GM19463 (cell line): ENCODE measurements around the gene MAPT.

Experiments used
- ATAC-seq: cut with Tn5 transposase; IDR thresholded peaks from one replicate; pipeline ENCODE4 v1.9.1; 2021; ENCODE audit warnings: mild to moderate bottlenecking, moderate library complexity; ENCODE audit not compliant: unreplicated experiment

The MAPT gene

GRCh38 chr17:45985447-45985846, 91.1 kb downstream of the MAPT start:
- ATAC-seq: no peak

DNA sequence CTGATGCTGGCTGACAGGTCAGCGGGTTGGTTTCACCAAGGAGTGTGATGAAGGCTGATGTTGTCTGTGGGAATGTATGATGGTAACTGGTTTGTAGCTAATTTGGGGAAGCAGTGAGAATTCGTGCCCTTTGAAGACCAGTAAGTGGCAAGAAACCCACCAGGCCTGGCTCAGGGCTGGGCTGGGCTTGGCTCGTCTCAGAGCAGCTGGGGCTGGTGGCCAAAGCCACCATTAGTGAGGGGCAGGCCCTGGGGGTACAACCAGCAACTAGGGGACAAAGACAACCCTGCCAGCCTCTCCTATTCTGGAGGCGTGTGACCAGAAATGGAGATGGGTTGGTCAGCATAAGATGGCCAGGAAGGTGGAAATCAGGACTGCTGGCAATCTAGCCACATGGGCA, 91.7 kb downstream of the MAPT start:
- no peak for ATAC-seq

DNA sequence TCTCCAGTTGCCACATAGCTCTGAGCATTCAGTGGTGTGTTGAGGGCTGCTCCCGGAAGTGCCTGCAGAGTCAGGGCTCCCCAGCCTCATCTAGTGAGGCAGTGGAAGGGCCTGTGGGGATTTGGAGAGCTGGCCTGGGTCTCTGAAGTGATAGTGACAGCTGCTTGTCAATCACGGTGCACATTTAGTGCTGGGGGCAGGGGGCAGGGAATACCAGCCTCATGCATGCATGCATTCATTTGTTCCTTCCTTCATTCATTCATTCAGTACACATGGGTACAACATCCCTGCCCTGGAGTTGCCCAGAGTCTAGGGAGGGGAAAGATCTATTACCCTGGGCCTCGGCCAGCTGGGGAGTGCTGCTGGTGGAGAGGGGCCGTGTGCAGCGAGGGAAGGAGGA, 93.4 kb downstream of the MAPT start:
- ATAC-seq: no peak

DNA sequence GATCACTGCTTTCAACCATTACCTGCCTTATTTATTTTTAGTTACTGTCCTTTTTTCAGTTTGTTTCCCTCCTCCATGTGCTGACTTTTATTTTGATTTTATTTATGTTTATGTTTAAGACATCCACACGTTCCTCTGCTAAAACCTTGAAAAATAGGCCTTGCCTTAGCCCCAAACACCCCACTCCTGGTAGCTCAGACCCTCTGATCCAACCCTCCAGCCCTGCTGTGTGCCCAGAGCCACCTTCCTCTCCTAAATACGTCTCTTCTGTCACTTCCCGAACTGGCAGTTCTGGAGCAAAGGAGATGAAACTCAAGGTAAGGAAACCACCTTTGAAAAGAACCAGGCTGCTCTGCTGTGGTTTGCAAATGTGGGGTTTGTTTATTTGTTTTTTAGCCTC, 95.4 kb downstream of the MAPT start:
- ATAC-seq: no peak

- no peak for ATAC-seq
Measured at GRCh38 chr17:45990886-45991285, 96.5 kb downstream of the MAPT start.

DNA sequence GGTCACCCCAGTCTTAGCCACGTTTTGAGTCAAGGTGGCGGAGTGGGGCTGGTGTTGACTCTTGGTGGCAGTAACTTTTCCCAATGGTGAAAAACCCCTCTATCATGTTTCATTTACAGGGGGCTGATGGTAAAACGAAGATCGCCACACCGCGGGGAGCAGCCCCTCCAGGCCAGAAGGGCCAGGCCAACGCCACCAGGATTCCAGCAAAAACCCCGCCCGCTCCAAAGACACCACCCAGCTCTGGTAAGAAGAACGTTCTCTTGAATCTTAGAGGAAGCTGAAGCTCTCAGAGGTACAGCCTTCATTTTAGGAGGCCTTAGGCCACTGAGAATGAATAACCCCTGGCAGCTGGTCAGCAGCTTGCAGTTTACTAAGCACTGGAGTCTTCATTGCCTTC, 97.0 kb downstream of the MAPT start:
- no peak for ATAC-seq

DNA sequence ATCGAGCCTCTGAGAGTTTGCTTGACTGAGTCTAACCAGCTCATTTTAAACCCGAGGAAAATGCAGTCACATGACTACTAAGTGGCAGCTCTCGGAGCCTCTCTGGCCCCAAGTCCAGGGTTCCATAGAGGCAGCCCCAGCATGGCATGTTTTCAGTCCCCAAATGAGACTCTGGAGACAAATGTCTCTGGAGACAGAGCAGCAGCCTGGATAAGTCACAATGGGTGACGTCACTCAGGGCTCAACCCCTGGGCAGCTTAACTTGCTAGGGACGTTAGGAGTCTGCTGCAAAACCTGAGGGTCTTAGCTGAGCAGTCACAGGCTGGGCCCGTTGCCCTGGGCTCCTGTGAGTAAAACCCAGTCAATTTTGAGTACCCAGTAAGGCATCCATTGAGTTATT, 97.8 kb downstream of the MAPT start:
- no peak for ATAC-seq

DNA sequence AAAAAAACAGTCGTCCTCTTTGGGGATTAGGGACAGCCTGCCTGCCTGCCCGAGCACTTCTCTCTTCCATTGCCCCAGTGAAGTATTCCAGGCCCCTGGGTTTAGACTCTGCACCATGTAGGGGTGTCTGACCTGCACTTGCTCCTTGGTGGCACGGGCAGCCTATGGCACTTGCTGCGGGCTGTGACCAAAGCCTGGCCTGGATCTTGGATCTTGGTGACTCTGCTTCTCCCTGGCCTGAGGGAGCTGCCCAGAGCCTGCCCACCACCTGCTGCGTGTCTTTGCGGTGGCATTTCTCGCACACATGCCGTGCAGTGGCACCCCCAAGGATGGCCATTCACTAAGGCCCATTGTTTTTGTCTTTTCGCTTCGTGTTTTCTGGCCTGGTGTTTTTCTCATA, 98.5 kb downstream of the MAPT start:
- ATAC-seq: no peak

GRCh38 chr17:45993962-45994627, 99.7 kb downstream of the MAPT start:
- ATAC-seq: no peak

DNA sequence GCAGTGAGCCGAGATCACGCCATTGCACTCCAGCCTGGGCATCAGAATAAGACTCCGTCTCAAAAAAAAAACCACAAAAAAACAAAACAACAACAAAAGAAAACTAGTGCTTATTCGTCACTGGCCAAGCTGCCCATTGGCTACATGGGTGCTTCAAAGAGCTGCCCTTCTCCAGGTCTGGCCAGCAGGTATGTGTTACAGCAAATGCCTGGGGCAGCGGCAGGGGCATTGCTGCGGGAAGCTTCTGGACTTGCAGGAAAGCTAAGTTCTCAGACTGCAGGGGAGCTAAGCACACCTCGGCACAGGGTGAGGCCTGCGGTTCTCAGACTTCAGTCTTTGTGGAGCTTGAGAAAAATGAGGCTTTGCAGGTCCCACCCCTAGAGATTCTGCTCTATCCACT, 100.6 kb downstream of the MAPT start:
- no peak for ATAC-seq

DNA sequence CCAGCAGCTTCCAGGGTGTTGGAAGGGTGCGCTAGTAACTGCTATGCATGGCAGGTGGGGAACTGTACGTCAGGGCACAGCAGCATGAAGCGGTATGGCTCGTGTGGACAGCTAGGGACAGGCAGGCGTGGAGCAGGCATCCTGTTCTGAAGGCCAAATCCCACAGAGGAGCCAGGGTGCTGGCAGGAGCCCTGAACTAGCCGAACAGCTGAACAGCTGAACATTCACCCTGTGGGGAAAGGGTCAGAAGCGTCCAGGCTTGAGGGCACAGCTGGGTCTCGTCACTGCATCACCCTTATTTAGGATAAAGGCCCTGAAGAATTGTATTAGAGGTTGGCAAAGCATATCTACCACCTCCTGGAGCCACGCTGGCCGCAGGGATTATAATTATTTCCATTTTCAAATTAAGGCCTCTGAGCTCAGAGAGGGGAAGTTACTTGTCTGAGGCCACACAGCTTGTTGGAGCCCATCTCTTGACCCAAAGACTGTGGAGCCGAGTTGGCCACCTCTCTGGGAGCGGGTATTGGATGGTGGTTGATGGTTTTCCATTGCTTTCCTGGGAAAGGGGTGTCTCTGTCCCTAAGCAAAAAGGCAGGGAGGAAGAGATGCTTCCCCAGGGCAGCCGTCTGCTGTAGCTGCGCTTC, 101.4 kb downstream of the MAPT start:
- no peak for ATAC-seq

DNA sequence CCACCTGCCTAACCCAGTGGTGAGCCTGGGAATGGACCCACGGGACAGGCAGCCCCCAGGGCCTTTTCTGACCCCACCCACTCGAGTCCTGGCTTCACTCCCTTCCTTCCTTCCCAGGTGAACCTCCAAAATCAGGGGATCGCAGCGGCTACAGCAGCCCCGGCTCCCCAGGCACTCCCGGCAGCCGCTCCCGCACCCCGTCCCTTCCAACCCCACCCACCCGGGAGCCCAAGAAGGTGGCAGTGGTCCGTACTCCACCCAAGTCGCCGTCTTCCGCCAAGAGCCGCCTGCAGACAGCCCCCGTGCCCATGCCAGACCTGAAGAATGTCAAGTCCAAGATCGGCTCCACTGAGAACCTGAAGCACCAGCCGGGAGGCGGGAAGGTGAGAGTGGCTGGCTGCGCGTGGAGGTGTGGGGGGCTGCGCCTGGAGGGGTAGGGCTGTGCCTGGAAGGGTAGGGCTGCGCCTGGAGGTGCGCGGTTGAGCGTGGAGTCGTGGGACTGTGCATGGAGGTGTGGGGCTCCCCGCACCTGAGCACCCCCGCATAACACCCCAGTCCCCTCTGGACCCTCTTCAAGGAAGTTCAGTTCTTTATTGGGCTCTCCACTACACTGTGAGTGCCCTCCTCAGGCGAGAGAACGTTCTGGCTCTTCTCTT, 102.1 kb downstream of the MAPT start:
- ATAC-seq: no peak

GRCh38 chr17:45997166-45997565, 102.8 kb downstream of the MAPT start:
- no peak for ATAC-seq

DNA sequence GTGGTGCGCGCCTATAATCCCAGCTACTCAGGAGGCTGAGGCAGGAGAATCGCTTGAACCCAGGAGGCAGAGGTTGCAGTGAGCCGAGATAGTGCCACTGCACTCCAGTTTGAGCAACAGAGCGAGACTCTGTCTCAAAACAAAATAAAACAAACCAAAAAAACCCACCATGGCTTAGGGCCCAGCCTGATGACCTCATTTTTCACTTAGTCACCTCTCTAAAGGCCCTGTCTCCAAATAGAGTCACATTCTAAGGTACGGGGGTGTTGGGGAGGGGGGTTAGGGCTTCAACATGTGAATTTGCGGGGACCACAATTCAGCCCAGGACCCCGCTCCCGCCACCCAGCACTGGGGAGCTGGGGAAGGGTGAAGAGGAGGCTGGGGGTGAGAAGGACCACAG, 103.3 kb downstream of the MAPT start:
- ATAC-seq: no peak

DNA sequence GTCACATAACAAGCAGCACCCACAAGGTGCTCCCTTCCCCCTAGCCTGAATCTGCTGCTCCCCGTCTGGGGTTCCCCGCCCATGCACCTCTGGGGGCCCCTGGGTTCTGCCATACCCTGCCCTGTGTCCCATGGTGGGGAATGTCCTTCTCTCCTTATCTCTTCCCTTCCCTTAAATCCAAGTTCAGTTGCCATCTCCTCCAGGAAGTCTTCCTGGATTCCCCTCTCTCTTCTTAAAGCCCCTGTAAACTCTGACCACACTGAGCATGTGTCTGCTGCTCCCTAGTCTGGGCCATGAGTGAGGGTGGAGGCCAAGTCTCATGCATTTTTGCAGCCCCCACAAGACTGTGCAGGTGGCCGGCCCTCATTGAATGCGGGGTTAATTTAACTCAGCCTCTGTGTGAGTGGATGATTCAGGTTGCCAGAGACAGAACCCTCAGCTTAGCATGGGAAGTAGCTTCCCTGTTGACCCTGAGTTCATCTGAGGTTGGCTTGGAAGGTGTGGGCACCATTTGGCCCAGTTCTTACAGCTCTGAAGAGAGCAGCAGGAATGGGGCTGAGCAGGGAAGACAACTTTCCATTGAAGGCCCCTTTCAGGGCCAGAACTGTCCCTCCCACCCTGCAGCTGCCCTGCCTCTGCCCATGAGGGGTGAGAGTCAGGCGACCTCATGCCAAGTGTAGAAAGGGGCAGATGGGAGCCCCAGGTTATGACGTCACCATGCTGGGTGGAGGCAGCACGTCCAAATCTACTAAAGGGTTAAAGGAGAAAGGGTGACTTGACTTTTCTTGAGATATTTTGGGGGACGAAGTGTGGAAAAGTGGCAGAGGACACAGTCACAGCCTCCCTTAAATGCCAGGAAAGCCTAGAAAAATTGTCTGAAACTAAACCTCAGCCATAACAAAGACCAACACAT, 104.9 kb downstream of the MAPT start, which contains the start of gene STH:
Gene STH (plus strand): TSS at position 264 of the 913 bp plus-strand sequence. CDS start 30 bp downstream, at position 294.
- no peak for ATAC-seq

- no peak for ATAC-seq
Measured at GRCh38 chr17:45999900-46000290, 105.5 kb downstream of the MAPT start.

DNA sequence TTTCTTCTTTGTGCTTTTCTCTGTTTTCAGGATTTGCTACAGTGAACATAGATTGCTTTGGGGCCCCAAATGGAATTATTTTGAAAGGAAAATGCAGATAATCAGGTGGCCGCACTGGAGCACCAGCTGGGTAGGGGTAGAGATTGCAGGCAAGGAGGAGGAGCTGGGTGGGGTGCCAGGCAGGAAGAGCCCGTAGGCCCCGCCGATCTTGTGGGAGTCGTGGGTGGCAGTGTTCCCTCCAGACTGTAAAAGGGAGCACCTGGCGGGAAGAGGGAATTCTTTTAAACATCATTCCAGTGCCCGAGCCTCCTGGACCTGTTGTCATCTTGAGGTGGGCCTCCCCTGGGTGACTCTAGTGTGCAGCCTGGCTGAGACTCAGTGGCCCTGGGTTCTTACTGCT, 105.9 kb downstream of the MAPT start:
- ATAC-seq: no peak

DNA sequence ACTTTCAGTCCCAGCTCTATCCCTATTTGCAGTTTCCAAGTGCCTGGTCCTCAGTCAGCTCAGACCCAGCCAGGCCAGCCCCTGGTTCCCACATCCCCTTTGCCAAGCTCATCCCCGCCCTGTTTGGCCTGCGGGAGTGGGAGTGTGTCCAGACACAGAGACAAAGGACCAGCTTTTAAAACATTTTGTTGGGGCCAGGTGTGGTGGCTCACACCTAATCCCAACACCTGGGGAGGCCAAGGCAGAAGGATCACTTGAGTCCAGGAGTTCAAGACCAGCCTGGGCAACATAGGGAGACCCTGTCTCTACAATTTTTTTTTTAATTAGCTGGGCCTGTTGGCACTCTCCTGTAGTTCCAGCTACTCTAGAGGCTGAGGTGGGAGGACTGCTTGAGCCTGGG, 106.4 kb downstream of the MAPT start:
- no peak for ATAC-seq

DNA sequence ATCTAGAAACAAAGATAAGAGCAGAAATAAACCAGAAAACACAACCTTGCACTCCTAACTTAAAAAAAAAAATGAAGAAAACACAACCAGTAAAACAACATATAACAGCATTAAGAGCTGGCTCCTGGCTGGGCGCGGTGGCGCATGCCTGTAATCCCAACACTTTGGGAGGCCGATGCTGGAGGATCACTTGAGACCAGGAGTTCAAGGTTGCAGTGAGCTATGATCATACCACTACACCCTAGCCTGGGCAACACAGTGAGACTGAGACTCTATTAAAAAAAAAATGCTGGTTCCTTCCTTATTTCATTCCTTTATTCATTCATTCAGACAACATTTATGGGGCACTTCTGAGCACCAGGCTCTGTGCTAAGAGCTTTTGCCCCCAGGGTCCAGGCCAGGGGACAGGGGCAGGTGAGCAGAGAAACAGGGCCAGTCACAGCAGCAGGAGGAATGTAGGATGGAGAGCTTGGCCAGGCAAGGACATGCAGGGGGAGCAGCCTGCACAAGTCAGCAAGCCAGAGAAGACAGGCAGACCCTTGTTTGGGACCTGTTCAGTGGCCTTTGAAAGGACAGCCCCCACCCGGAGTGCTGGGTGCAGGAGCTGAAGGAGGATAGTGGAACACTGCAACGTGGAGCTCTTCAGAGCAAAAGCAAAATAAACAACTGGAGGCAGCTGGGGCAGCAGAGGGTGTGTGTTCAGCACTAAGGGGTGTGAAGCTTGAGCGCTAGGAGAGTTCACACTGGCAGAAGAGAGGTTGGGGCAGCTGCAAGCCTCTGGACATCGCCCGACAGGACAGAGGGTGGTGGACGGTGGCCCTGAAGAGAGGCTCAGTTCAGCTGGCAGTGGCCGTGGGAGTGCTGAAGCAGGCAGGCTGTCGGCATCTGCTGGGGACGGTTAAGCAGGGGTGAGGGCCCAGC, 107.3 kb downstream of the MAPT start:
- no peak for ATAC-seq

- ATAC-seq: no peak
Measured at GRCh38 chr17:46002311-46002972, 108.1 kb downstream of the MAPT start.
